Loucy (cell line): ENCODE data around the gene TRIO.

Source experiments
- H2AFZ ChIP-seq: fragments of 200-600 bp; sonication (generic); 2 replicates; pipeline ENCODE4 v1.6.0; 2016; ENCODE audit warnings: antibody characterized with exemption, mild to moderate bottlenecking, low read length, moderate library complexity
- H3F3A ChIP-seq: fragments of 200-600 bp; 2 replicates; pipeline ENCODE4 v1.6.0; 2016; ENCODE audit warnings: antibody characterized with exemption, low read depth, mild to moderate bottlenecking
- H3K27me3 ChIP-seq: fragments of 200-600 bp; sonication (generic); 2 replicates; pipeline ENCODE4 v1.6.1; 2014; ENCODE audit warnings: low read length, mild to moderate bottlenecking; ENCODE audit not compliant: insufficient read depth, poor library complexity, severe bottlenecking
- H3K36me3 ChIP-seq: fragments of 200-600 bp; sonication (generic); 2 replicates; pipeline ENCODE4 v1.6.1; 2016; ENCODE audit warnings: low read length; ENCODE audit not compliant: insufficient read depth
- H3K4me1 ChIP-seq: fragments of 200-600 bp; sonication (generic); 2 replicates; pipeline ENCODE4 v1.5.1; 2014; ENCODE audit warnings: low read length, mild to moderate bottlenecking; ENCODE audit not compliant: insufficient read depth, poor library complexity, severe bottlenecking
- H3K4me2 ChIP-seq: fragments of 200-600 bp; sonication (generic); 2 replicates; pipeline ENCODE4 v1.6.0; 2014; ENCODE audit warnings: antibody characterized with exemption, low read length, low read depth, mild to moderate bottlenecking; ENCODE audit not compliant: poor library complexity, severe bottlenecking
- H3K4me3 ChIP-seq: fragments of 200-600 bp; sonication (generic); 2 replicates; pipeline ENCODE4 v1.5.1; 2014; ENCODE audit warnings: low read length, mild to moderate bottlenecking, mixed read lengths; ENCODE audit not compliant: poor library complexity, severe bottlenecking
- H3K79me2 ChIP-seq: fragments of 200-600 bp; sonication (generic); 2 replicates; pipeline ENCODE4 v1.6.1; 2014; ENCODE audit warnings: low read length; ENCODE audit not compliant: insufficient read depth
- H3K9ac ChIP-seq: fragments of 200-600 bp; sonication (generic); 2 replicates; pipeline ENCODE4 v1.6.0; 2014; ENCODE audit warnings: mild to moderate bottlenecking, low read depth, low read length, moderate library complexity; ENCODE audit not compliant: poor library complexity, severe bottlenecking
- H3K9me2 ChIP-seq: fragments of 200-600 bp; sonication (generic); replicated peaks from 2 replicates; pipeline ENCODE4 v1.6.1; 2016; ENCODE audit warnings: low read depth, low read length, mixed read lengths
- H3K9me3 ChIP-seq: fragments of 200-600 bp; sonication (generic); 2 replicates; pipeline ENCODE4 v1.6.1; 2014; ENCODE audit warnings: mild to moderate bottlenecking, antibody characterized with exemption, low read length, low read depth; ENCODE audit not compliant: insufficient read depth
- H4K20me1 ChIP-seq: fragments of 200-600 bp; sonication (generic); 2 replicates; pipeline ENCODE4 v1.6.0; 2014; ENCODE audit warnings: antibody characterized with exemption, low read length, mild to moderate bottlenecking; ENCODE audit not compliant: insufficient read depth, poor library complexity, severe bottlenecking
- CTCF ChIP-seq: fragments of 200-600 bp; sonication (generic); conservative IDR thresholded peaks from 2 replicates; pipeline ENCODE4 v1.5.1; 2014; ENCODE audit warnings: mild to moderate bottlenecking, antibody characterized with exemption, low read length
- EZH2phosphoT487 ChIP-seq: fragments of 200-600 bp; IDR thresholded peaks from 2 replicates; pipeline ENCODE4 v1.6.1; 2018; ENCODE audit warnings: antibody characterized with exemption, mild to moderate bottlenecking, moderate library complexity, borderline replicate concordance

The TRIO gene

GRCh38 chr5:14449052-14449661, 306.0 kb downstream of the TRIO start:
- Histone ChIP-seq H3F3A (no peaks in the 10 kb centered on the region), H3K79me2 (no peaks in the 10 kb centered on the region), H3K9me3 (no peaks in the 10 kb centered on the region), H4K20me1 (no peaks in the 10 kb centered on the region), H3K36me3 (peaks cover 12% of the 10 kb centered on the region; the same call in 1 of the 2 replicates), H3K4me3 (no peak overlapping the region), H2AFZ (no peak overlapping the region), H3K9ac (no peak overlapping the region), H3K9me2 (no peaks in the 10 kb centered on the region), H3K4me2 (peak overlapping the region; percentile 38), H3K4me1 (peaks cover 37% of the 10 kb centered on the region), H3K27me3 (no peaks in the 10 kb centered on the region)
- no peak for TF ChIP-seq EZH2phosphoT487
- no peak for TF ChIP-seq CTCF

- Histone ChIP-seq H3F3A (no peaks in the 10 kb centered on the region), H3K79me2 (no peaks in the 10 kb centered on the region), H3K9ac (no peak overlapping the region), H3K9me3 (no peaks in the 10 kb centered on the region), H4K20me1 (no peaks in the 10 kb centered on the region), H3K9me2 (no peaks in the 10 kb centered on the region), H3K4me2 (no peak overlapping the region), H3K36me3 (peaks cover 13% of the 10 kb centered on the region; the same call in 1 of the 2 replicates), H3K4me1 (peaks cover 37% of the 10 kb centered on the region), H2AFZ (no peak overlapping the region), H3K27me3 (no peaks in the 10 kb centered on the region), H3K4me3 (no peak overlapping the region)
- no peak for TF ChIP-seq EZH2phosphoT487
- TF ChIP-seq CTCF, result no peak
Observed at GRCh38 chr5:14450018-14450524, 306.9 kb downstream of the TRIO start.

- Histone ChIP-seq H3K4me3 (no peak overlapping the region), H3K4me2 (no peak overlapping the region), H3K9ac (no peak overlapping the region), H3K79me2 (no peaks in the 10 kb centered on the region), H2AFZ (no peak overlapping the region), H3K9me2 (no peaks in the 10 kb centered on the region), H4K20me1 (no peaks in the 10 kb centered on the region), H3K9me3 (no peaks in the 10 kb centered on the region), H3K36me3 (peaks cover 13% of the 10 kb centered on the region; the same call in 1 of the 2 replicates), H3F3A (no peaks in the 10 kb centered on the region), H3K4me1 (peaks cover 37% of the 10 kb centered on the region), H3K27me3 (no peaks in the 10 kb centered on the region)
- no peak for TF ChIP-seq EZH2phosphoT487
- TF ChIP-seq CTCF, result no peak
Observed at GRCh38 chr5:14450742-14451141, 307.6 kb downstream of the TRIO start.
